ENCODE data around the gene POFUT2. TPM values are rescaled to one million over a fixed set of nuclear protein-coding genes. Genes with fewer than 3 reads are reported as not detected.

Gene POFUT2
- 99.7 and 115 TPM in 2 replicates for total RNA-seq

GRCh38 chr21:45287438-45288391 lies at the start of gene POFUT2:
Gene POFUT2 (minus strand): TSS chr21:45287895. CDS start chr21:45287871, 24 bp downstream.

Other genes starting within 250 kb of the POFUT2 start
- gene ADARB1, start 213.3 kb downstream of the POFUT2 start, total RNA-seq: 9.3 and 11.9 TPM in 2 replicates
- 132 and 154 TPM in 2 replicates for gene COL18A1, start 117.3 kb upstream of the POFUT2 start, total RNA-seq

All from smooth muscle cell of the pulmonary artery (primary cell).